Keratinocyte (primary cell): Measurements from ENCODE around the gene ARHGAP15. TPM values are rescaled to one million over a fixed set of nuclear protein-coding genes. Genes with fewer than 3 reads are reported as not detected.

Experiments used
- DNase-seq: peaks from one replicate; pipeline ENCODE4 v3.0.0-alpha.2; 2011; ENCODE audit warnings: low read depth, missing footprints, low spot score
- FAIRE-seq: peaks from 2 replicates; lab custom pipeline; 2011; peaks lifted over from hg19 to GRCh38; lab: Jason Lieb, UNC
- H2AFZ ChIP-seq: 2 replicates; pipeline ENCODE4 v1.6.0; 2012; ENCODE audit warnings: low read length, control low read depth, inconsistent platforms; ENCODE audit not compliant: control insufficient read depth
- H3K27ac ChIP-seq: 2 replicates; pipeline ENCODE4 v1.5.1; 2011; ENCODE audit warnings: low read length; ENCODE audit not compliant: control insufficient read depth, insufficient read depth
- H3K27me3 ChIP-seq: 3 replicates; pipeline ENCODE4 v1.6.0; 2011; ENCODE audit warnings: low read length; ENCODE audit not compliant: control insufficient read depth, insufficient read depth; ENCODE audit errors: extremely low read depth
- H3K36me3 ChIP-seq, 2 experiments: 2 replicates in 1 of 2; 3 replicates in 1 of 2; pipeline ENCODE4 v1.5.1; 2011; ENCODE audit warnings: low read length in 2 of 2, mild to moderate bottlenecking in 1 of 2; ENCODE audit not compliant: control insufficient read depth in 2 of 2, insufficient read depth in 2 of 2; ENCODE audit errors: extremely low read depth in 1 of 2
- H3K4me1 ChIP-seq: 3 replicates; pipeline ENCODE4 v1.5.1; 2011; ENCODE audit warnings: low read length; ENCODE audit not compliant: control insufficient read depth, insufficient read depth; ENCODE audit errors: extremely low read depth
- H3K4me2 ChIP-seq: 3 replicates; pipeline ENCODE4 v1.6.0; 2011; ENCODE audit warnings: low read depth, low read length; ENCODE audit not compliant: control insufficient read depth, insufficient read depth; ENCODE audit errors: extremely low read depth
- H3K4me3 ChIP-seq, 3 experiments: fragments of 200-600 bp in 1 of 3; sonication (generic) in 1 of 3; 2 replicates in 2 of 3; 3 replicates in 1 of 3; pipeline ENCODE4 v1.5.1; 2011 to 2016; ENCODE audit warnings: low read length in 3 of 3, mild to moderate bottlenecking in 3 of 3, control low read depth in 2 of 3, inconsistent platforms in 1 of 3, low read depth in 1 of 3, mixed read lengths in 1 of 3, mixed run types in 1 of 3, moderate library complexity in 1 of 3; ENCODE audit not compliant: control insufficient read depth in 2 of 3, insufficient read depth in 2 of 3; ENCODE audit errors: extremely low read depth in 1 of 3
- H3K79me2 ChIP-seq: 2 replicates; pipeline ENCODE4 v1.6.0; 2012; ENCODE audit warnings: low read length; ENCODE audit not compliant: control insufficient read depth, insufficient read depth
- H3K9ac ChIP-seq: 3 replicates; pipeline ENCODE4 v1.6.0; 2011; ENCODE audit warnings: low read length; ENCODE audit not compliant: control insufficient read depth, insufficient read depth; ENCODE audit errors: extremely low read depth
- H3K9me1 ChIP-seq: 3 replicates; pipeline ENCODE4 v1.6.0; 2011; ENCODE audit warnings: low read length; ENCODE audit not compliant: control insufficient read depth, insufficient read depth; ENCODE audit errors: extremely low read depth
- H3K9me3 ChIP-seq: 2 replicates; pipeline ENCODE4 v1.5.1; 2012; ENCODE audit warnings: low read depth, low read length; ENCODE audit not compliant: control insufficient read depth
- H4K20me1 ChIP-seq: 3 replicates; pipeline ENCODE4 v1.6.0; 2011; ENCODE audit warnings: low read length; ENCODE audit not compliant: control insufficient read depth, insufficient read depth; ENCODE audit errors: extremely low read depth
- CTCF ChIP-seq, 3 experiments: IDR thresholded peaks in 1 of 3; conservative IDR thresholded peaks in 1 of 3; optimal IDR thresholded peaks in 1 of 3; 2 replicates in 2 of 3; 3 replicates in 1 of 3; pipeline versions ENCODE3 to v1.5.1; 2011; ENCODE audit warnings: low read length in 3 of 3, mild to moderate bottlenecking in 3 of 3, moderate library complexity in 2 of 3, control low read depth in 1 of 3, inconsistent platforms in 1 of 3; ENCODE audit not compliant: insufficient read depth in 2 of 3; ENCODE audit errors: extremely low read depth in 1 of 3
- EZH2 ChIP-seq: IDR thresholded peaks from one replicate; pipeline ENCODE4 v1.6.1; 2012; ENCODE audit warnings: inconsistent platforms, mild to moderate bottlenecking, low read length, moderate library complexity
- dilution Hi-C: fragments of 300-500 bp; cut with MboI; formaldehyde crosslinking; loops from one replicate; pipeline ENCODE4 v1.7.0; 2020; ENCODE audit warnings: low sequenced_read_pairs; ENCODE audit not compliant: extremely low pct_ligation_motif_present
- polyA plus RNA-seq, 5 experiments: library from polyadenylated mRNA; depleted of rRNA in 3 of 5; stranded (reverse) in 3 of 5; stranded (forward) in 1 of 5; unstranded in 1 of 5; fragments of >200 nt; gene quantifications; 1 replicate in 1 of 5; 2 replicates in 3 of 5; 3 replicates in 1 of 5; pipeline versions ENCODE4 v1.2.1 to v1.2.3, GENCODE V29; 2011 to 2012; ENCODE audit warnings: missing spikeins in 2 of 5, low read depth in 1 of 5, low replicate concordance in 1 of 5

The ARHGAP15 gene
- polyA plus RNA-seq, 1 donor (not counting 4 experiments of a cell fraction or from before 2014, with no cell fraction given) = not detected

GRCh38 chr2:143545059-143545948, 416.1 kb downstream of the ARHGAP15 start:
- DNase-seq (no peak), FAIRE-seq (no peak)
- no peaks in the 10 kb centered on the region for H3K9me3 ChIP-seq
- no peaks in the 10 kb centered on the region for H4K20me1 ChIP-seq
- H3K4me3 ChIP-seq = no peak overlapping the region
- dilution Hi-C loops = no loop called here
- H3K79me2 ChIP-seq = no peaks in the 10 kb centered on the region
- TF ChIP-seq CTCF (optimal IDR thresholded peaks at IDR 0.05 in 1 of 3, IDR thresholded peaks at IDR 0.05 in 1 of 3, conservative IDR thresholded peaks at IDR 0.05 in 1 of 3; ENCODE audit: extremely low read depth in 1 of 3, insufficient read depth in 2 of 3, low read length in 3 of 3) (no peak), EZH2 (no peak)
- no peaks in the 10 kb centered on the region for H3K36me3 ChIP-seq
- H3K9ac ChIP-seq = no peak overlapping the region
- no peaks in the 10 kb centered on the region for H3K27me3 ChIP-seq
- no peak overlapping the region for H3K4me2 ChIP-seq
- H3K4me1 ChIP-seq = no peaks in the 10 kb centered on the region
- H3K27ac ChIP-seq = no peak overlapping the region
- H3K9me1 ChIP-seq = no peaks in the 10 kb centered on the region
- no peak overlapping the region for H2AFZ ChIP-seq

- no peak overlapping the region for H3K9ac ChIP-seq
- H3K4me3 ChIP-seq = no peak overlapping the region
- TF ChIP-seq EZH2 = no peak
- TF ChIP-seq CTCF (optimal IDR thresholded peaks at IDR 0.05 in 1 of 3, IDR thresholded peaks at IDR 0.05 in 1 of 3, conservative IDR thresholded peaks at IDR 0.05 in 1 of 3; ENCODE audit: extremely low read depth in 1 of 3, insufficient read depth in 2 of 3, low read length in 3 of 3) = no peak
- no peaks in the 10 kb centered on the region for H3K79me2 ChIP-seq
- H3K4me1 ChIP-seq = no peaks in the 10 kb centered on the region
- dilution Hi-C loops = no loop called here
- no peaks in the 10 kb centered on the region for H3K9me1 ChIP-seq
- no peaks in the 10 kb centered on the region for H4K20me1 ChIP-seq
- no peaks in the 10 kb centered on the region for H3K27me3 ChIP-seq
- no peak for DNase-seq
- H3K27ac ChIP-seq = no peak overlapping the region
- no peaks in the 10 kb centered on the region for H3K36me3 ChIP-seq
- H3K4me2 ChIP-seq = no peak overlapping the region
- H2AFZ ChIP-seq = no peak overlapping the region
- H3K9me3 ChIP-seq = no peaks in the 10 kb centered on the region
- FAIRE-seq = no peak
Measured at GRCh38 chr2:143545949-143546255, 416.7 kb downstream of the ARHGAP15 start.
